Fibroblast of skin of left biceps (primary cell): Measurements from ENCODE around the gene ERC2.
"Not testable (repeated sequence)": the region's sequence is repeated elsewhere in the genome, so short reads cannot be mapped to it uniquely, and the experiment has no call there.

Experiments
- DNase-seq, 2 experiments: peaks; one replicate each; pipeline ENCODE4 v3.0.0-alpha.2; 2013; ENCODE audit warnings: low read depth in 2 of 2

ERC2 gene

DNA sequence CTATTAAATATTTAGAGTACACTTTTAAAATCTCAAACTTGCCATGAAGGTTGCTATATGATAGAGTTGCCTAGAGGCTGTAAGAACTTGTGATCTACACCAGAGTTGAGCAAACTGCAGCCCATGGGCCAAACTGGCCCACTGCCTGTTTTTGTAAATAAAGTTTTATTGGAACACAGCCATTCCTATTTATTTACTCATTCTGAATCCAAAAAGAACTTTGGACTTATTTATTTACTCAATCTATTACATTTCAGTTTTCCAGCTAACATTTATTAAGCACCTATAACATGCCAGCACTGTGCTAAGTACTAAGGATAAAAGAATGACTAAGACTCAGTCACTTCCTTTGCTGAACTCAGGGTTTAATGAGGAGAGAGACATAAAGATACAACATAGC lies 403.6 kb downstream of the ERC2 start:
- DNase-seq = no peak

DNA sequence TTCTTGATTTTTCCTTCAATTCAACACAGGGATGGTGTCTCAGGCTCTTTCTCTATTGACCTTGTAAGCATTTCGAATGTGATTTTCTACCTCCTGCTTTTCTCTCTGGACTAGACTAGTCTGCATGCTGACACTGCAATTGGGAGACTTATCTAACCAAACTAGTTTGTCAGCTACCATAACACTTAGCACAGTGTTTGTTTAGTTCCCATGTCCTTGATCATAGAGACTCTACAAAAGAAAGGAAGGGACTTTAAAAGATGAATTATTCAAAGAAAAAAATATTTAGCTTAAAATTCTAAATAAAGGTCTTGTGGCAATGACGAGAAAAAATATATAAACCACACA lies 407.0 kb downstream of the ERC2 start:
- no peak for DNase-seq

DNA sequence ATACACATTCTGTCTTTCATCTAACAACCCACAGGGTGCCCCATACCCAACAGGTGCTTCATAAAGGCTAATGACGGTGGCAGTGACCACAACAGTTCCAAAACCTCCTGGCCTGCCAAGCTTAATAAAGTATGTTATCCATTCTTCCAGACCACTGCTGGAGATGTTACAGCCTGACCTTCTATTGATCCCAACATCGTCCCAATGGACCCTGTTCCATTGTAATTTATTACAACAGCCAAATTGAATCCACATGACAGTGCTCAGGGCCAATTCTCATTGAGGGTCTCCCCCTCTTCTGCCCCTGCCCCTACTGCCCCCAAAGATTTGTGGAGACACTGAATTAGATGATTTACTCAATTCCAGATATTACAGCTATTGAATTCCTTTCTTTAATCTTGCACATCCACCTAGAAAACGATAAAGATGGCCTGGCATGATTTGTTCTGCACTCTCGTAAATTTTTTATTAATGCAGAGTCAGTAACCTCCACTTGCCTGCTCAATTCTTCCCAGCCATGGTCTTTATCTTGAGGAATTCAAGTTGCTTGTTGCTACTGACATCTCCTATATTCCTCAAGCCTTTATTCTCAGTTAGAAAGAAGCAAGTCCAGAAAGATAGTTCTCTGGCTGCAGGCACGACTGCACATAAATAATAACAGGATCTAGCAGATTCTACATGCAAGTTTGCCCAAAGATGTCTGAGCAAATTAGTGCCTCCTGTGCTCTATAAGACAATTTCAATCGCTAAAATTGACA lies 407.6 kb downstream of the ERC2 start:
- DNase-seq = no peak

DNA sequence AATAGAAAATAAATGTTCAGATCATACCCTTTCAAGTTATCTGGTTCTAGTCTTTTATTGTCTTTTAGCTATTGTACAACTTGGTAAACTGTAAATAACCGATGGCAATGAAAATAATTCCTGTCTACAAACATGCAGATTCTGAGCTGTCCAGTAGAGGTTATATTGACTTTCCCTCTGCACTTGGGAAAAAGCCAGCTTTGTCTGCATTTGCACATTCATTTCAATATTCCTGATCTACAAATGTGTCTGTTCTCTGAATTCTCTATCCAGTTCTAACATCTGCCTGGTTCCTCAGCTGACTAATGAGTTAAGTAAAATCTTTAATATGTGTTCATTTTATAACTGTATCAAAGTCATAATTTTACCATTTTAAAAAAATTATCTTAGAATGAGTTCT lies 408.5 kb downstream of the ERC2 start:
- DNase-seq = no peak

DNA sequence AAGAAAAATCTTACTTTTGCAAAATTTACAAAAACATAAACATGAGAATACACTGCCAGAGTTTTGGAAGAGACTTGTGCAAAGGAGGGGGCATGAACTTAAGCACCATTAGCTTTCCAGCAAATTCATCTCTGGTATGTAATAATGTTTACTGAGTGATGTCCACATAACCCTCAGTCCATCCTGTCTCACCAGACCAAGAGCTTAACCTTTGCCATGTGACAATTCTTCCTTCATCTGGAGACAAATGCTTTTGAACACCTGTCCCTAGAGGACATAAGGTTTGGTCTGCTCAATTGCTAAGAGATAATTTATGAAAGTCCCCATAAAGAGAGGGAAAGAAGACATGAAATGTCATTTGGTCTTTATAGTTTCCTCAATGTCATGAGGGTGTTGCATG lies 412.3 kb downstream of the ERC2 start:
- no peak for DNase-seq

DNA sequence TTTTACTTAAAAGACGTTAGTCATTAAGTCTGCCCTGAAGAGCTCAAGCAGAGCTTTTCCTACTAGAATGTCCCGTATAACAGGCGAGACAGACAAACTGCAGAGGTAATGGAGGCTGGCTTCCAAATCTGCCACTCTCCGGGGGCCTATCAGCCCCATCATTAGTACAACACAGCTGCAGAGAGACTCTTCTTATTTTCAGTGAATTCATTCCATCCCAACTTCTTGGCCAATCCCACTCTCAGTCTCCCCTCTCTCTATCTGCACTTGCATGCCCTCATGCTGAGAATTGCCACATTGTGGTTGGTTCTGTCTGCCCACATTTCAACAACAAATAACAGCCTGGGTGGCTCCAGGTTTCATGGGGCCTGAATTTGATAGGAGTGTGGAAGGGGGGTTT lies 412.7 kb downstream of the ERC2 start:
- DNase-seq = no peak

DNA sequence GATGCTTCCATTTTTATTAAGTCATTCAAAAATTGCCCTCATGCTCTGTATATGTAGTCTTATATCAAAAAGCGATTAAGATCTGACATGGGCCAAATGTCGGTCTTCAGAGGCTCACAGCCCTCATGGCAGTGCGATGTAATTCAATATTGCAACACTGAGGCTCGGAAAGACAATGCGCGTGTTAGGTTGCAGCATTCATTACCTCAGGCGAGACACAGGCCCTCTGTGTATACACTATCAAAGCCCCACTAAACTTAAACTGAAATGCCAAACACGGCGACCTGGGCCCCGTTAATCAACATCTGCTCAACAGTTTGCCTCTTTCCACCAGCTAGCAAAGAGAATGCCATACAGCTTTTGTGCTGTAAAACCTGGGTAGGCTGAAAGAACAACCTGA lies 413.4 kb downstream of the ERC2 start:
- no peak for DNase-seq

DNA sequence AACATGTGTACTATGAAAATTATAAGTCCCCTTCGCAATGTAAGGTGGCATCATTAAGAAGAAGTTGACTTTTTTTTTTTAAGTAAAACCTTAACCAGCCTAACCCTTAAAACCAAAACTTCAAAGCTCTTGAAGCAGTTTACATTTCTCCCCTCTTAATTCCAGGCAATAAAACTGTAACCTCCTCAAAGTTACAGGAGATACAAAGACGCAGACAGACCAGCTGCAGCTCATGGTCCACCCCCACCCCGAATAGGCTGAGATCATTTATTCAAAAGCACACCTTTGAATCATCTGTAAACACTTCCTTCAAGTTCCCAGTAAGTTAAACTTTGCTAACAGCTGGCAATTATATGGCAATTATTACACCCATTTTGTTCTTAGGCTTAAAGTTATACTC lies 414.5 kb downstream of the ERC2 start:
- DNase-seq = no peak

DNA sequence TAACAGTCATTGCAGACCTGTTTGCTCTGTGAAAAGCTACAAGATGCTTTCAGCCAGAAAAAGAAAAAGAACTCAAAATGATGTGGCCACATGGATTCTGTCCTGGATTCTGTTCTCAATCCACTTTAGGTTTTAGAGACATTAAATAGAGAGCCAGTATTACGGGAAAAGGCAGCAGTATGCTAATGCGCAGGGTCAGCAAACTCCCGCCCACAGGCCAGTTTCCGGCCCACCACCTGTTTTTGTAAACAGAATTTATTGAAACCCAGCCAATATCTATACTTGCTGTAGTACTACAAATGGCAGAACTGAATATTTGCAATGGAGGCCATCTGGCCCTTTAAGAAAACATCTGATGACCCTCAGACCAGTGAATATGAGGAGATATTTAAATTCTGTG lies 416.1 kb downstream of the ERC2 start:
- DNase-seq = no peak

DNA sequence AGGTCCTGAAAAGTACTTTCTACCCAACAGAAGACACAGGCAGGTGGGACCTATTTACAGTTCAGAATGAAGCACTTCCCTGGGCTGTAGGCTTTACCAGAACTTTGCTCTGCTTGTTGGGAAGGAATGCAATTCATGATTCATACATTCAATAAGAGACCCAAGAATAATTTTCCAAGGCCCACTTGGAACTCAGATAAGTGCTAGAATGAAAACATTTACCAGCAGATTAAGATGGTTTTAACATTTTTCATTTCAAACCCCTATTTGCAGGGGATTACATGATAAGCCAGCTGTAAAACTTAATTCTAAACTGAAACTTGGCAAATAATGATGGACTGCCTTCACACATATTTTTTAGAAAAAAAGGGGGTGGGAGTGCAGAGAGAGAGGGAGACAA lies 417.2 kb downstream of the ERC2 start:
- DNase-seq = no peak

DNA sequence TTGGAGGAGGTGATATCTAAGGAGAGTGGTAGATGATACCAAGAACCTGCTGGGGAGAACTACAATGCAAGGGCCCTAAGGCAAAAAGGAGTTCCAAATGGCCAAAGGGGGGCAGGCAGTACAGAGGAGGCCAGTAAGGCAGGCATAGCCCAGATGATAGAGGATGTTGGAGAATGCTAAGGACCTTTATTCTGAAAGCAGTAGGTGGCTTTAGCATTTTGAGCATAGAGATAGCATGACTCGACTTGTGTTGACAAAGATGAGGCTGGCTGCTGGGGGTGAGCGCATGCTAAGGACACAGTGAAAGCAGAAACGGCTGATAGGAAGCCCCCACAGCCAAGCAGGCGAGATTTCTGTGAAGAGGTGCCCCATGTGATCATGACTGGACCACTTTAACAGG lies 419.3 kb downstream of the ERC2 start:
- no peak for DNase-seq

DNA sequence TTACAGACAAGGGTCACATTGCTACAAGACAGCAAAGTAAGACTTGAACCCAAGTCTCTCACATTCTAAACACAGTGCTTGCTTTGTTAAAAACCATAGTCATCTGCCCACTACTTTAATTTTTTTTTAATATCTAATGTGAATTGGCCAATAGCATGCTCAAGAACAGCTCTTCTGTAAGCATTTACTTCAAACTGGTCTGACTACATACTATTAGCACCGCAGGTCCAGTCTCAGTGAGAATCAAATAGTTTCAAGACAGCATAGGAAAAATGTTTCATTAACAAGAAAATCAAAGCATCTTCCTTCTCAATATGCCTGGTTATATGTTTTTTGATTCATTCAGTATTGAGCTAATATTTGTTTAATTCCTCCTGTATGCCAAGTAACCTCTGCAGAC lies 419.9 kb downstream of the ERC2 start:
- DNase-seq = no peak

DNA sequence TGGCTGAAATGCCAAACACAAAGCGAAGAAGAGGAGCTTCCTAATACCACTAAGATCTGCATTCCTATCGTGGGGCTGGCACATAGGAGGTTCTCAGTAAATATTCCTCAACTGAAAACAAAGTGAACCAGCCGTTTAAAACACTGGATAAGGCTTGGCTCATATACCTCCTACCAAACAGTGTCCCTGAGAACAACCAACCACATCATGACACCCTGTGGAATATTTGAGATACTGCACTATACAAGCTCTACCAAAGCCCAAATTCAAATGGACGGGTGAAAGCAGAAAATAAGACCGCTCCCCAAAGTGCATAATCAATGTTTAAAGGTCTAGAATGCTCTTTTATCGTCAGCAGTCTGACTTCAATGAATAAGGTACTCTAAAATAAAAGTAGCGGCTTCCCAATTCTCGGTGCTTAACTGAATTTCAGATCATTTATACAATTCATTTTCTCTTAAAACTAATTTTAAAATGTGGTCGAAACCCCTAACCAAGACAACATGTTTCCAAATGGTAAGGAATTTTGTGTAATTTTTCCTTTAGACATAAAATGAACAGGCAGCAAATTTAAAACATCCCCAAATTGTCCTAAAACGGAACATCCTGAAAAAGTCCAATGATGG lies 425.8 kb downstream of the ERC2 start:
- peak; percentile 10 to 17 for DNase-seq

DNA sequence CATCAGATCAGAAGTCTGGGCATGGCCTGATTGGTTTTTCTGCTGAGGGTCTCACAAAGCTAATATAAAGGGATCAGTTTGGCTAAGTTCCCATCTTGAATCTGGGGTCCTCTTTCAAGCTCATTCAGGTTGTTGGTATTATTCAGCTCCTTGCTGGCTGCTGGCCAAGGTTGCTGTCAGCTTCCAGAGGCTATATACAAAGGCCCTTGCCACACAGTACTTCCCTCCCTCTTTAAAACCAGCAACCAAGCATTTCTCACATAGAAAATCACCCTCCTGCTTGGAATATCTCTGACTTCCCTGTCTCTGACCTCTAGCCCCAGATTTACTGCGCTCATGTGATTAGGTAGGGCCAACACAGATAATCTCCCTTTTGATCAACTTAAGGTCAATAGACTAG lies 442.9 kb downstream of the ERC2 start:
- DNase-seq = no peak

DNA sequence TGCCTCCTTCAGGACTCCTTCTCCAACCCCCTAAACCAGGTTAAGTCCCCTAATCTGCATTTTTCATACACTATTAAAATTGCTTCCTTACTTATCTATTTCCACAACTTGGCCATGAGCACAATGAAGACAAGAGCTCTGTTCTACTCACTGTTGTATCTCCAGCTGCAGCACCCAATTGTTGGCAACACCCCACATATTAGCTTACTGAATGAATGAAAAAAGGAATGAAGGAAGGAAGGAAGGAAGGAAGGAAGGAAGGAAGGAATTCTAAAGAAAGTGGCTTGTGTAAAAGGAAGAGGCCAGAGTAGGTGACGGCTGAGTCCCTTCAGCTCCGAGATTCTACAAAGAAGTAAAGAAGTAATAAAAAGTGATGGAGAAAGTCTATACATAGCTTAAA lies 444.7 kb downstream of the ERC2 start:
- no peak for DNase-seq

DNA sequence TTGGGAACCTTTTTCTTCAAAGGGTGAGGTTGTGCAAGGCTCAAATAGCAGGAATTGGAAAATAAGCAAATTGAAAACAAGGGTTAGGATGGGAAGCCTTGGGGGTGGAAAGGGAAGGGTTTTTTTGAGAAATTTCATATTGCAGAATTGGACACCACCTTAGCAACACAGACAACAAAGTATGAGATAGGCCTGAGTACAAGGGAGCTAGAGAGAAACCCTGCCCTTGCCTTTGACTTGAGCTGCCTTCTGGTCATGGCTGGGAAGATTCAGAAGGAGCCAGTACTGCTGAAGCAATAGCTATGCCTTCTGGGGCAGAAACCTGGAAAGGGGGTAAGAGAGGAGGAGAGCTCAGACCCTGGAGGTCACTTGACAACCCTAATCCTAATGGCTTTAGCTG lies 445.6 kb downstream of the ERC2 start:
- DNase-seq = no peak

DNA sequence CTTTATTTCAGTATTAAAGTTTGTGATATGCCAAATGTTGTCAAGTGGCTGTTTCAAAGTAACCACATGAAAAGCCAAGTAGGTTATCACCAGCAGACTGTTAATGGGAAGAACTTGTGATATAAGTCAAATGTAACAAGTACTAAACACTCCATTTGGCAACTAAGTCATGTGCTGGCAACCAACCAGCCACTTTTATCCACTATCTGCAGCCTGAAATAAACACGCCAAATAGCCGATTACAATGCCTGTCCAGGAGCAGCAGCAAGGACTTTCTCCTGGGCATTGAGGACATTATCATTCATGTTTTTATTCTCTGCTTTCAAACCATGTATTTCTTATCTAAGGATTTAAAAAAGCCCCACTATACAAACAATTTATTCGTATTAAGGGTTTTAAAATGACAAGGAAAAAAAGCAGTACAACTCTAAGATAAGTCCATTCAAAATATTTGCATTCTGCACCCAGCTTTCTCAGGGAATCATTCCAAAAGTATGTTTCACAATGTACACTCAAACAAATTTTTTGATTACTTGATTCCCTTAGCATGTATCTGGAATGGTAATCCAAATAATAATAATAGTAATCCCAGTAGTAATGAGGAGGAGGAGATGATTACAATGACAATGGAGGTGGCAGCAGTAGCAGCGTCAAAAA lies 448.6 kb downstream of the ERC2 start:
- no peak for DNase-seq

DNA sequence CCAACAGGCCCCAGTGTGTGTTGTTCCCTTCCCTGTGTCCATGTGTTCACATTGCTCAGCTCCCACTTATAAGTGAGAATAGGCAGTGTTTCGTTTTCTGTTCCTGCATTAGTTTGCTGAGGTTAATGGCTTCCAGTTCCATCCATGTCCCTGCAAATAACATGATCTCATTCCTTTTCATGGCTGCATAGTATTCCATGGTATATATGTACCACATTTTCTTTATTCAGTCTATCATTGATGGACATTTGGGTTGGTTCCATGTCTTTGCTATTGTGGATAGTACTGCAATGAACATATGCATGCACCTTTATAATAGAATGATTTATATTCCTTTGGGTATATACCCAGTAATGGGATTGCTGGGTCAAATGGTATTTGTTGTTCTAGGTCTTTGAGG lies 452.9 kb downstream of the ERC2 start:
- DNase-seq = not testable (repeated sequence)

DNA sequence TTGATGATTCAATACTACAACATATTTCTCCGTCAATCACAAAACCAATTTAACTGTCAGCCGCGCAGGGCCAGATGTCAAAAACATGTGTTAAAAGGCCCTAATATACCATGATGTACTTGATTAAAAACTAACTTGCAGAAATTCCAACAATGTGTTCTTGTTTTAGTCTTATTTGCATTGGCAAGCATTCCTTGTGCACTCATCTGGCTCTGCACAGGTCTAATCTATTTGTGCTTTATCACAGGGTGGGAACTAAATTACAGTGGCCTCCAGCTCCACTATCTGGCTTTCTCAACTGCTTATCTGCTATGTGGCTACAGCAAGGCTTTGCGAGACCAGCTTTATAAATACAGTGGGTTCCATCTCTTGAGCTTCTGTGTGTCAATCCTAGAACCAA lies 455.5 kb downstream of the ERC2 start:
- no peak for DNase-seq

DNA sequence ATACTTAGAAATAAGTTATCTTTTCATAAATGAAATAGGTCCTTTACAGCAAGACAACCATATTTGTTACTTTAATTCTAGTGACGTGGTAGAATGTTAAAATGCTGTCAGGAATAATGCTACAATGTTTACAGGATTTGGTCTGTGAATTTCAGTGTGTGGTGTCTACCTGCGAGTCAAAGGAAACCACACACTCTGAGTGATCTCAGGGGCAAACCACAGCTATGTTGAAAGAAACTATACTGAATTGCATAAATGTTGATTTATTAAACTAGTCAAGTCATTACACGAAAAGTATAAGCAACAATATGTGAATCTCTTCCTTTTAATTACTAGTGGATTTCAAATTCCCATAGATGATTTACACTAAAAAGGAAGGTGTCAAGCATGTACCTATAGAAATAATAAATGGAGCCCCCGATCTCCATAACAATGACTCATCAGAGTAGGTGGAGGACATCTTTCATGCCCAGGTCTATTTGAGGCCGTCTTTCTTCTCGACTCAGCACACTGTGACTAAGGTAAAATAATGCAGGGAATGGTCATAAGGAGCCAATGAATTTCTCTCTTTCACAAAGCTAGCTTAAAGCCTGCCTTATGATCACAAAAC lies 463.0 kb downstream of the ERC2 start:
- no peak for DNase-seq

DNA sequence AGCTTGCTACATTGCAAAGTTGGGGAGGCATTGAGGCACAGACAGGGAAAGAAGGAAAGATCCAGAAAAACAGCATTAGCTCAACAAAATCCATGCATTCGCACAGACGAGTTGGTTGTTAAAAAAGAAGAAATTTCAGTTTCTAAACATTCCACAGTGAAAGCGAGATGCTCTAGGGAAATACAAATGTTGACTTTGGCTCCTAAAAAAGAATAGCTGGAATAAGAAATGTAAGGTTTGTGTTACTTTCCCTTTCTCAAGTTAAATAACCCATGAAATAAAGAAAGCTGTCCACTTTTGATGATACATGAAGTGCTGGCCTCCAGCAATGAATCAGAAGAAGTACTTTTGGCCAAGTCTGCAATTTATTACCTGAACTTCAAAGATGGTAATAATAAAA lies 465.1 kb downstream of the ERC2 start:
- DNase-seq = no peak

DNA sequence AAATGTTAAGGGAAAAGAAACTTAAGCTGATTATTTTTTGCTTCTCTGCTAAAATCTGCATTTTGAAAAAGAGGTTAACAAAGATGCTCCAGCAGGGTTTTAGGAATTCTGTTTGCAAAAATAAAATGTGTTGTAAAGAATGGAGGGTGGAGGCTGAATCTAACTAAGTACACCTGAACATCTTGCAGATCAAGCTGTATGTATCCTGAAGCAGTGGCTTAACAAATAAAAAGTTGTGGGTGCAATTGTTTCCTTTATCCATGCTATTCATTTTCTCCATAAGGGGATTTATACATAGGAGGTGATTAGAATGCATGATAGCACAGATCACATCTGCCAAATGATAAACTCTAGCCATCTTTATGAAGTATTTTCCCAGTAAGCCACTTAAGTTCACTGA lies 466.3 kb downstream of the ERC2 start:
- DNase-seq = no peak

DNA sequence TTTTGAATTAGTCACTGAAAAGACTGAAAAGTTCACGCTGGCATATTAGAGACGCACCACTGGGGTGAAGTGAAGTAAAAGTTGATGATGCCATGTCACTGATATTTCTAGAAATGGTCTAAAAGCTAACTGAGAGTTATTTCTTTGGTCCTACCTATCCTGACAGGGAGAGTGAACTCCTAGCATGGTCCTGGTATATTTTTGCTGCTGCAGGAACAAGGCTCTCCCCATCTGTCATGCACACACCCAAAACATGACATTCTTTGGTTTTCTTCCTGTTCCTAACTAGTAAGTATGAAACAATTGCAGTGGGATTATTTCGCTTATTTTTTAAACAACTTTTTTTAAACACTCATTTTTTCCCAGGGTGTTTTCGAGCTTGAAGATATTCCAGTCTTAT lies 466.7 kb downstream of the ERC2 start:
- DNase-seq = no peak
